ENCODE data around the gene KRT26.
"Not testable (repeated sequence)": the region's sequence is repeated elsewhere in the genome, so short reads cannot be mapped to it uniquely, and the experiment has no call there.

Gene KRT26

DNA sequence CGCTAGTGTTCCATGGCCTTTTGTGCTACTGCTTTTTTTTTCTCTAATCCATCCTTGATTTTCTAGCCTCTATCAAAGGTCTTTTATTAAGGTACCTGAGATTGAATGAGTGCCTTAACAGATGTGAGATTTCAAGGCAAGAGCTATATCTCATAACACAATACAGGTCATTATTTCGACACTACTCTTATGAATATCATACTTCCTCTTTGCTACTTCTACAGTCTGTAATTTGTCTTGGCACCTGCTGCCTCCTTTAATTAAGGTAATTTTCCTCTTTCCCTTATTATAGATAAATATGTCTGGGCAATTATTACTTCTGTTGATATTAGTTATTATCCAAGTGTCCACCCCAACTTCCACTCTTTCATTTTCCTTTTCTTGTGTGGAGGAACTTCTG lies 22.5 kb upstream of the KRT26 start:
- DNase-seq (ENCODE audit: low spot score): no peak

DNA sequence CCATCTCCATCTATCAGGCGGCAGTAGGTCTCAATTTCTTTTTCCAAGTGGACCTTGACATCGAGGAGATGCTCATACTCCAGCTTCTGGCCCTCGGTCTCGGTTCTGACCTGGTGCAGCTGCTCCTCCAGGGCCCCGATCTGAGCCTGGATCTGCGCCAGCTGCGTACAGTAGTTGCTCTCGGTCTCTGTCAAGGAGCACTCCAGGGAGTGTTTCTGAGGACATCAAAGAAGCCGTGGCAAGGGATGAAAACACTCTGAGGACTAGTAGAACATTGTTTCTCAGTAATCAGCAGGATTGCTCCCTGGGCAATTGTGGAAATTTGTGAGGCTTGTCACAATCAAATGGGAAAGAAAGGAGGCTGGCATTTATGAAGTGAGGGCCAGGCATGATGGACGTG lies 21.8 kb upstream of the KRT26 start:
- no peak for DNase-seq (ENCODE audit: low spot score)

DNA sequence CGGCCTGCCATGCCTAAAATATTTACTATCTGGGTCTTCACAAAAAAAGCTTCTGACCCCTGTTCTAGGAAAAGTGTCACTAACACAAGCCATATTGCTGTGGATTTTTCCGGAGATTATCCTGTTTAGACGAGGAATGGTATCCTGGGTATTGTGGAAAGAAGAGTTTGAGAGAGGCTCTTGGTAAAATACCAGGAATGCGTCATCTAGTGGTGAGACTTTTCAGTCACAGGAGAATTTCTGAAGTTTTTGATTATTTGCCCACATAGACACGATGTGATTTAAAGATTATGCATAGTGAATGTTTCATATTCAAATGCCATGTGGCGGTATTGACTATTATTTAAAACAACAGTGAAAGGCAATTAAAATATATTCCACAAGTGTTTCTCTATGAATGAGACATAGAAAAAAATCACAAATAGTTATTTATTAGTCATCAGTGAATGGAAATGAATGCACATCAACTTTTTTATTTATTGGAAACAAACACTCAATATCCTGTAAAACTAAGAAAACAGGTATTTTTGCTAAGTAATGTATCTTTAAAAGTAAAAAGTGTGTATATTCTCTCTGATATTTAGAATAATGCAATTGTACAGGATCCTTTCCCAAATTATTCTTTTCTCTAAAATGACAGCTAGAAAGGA lies 19.9 kb upstream of the KRT26 start:
- peak; percentile 52 for DNase-seq (ENCODE audit: low spot score)

DNA sequence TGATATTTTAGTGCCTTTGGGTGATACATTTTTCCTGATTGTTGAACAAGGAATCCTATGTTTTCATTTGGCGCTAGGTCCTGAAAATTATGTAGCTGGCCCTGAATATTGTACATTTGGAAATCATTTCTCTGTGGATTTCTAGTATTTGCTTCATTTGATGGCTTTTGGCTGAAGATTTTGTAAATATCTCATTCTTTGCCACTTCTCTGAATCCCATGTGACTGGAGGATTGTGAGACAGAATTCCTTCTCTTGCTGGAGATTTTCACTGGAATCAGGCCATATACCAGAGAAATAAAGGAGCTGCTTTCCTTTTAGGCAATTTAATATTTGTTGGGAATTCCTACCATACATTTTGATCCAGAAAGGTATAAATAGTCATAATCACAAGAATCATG lies 19.1 kb upstream of the KRT26 start:
- DNase-seq (ENCODE audit: low spot score): no peak

DNA sequence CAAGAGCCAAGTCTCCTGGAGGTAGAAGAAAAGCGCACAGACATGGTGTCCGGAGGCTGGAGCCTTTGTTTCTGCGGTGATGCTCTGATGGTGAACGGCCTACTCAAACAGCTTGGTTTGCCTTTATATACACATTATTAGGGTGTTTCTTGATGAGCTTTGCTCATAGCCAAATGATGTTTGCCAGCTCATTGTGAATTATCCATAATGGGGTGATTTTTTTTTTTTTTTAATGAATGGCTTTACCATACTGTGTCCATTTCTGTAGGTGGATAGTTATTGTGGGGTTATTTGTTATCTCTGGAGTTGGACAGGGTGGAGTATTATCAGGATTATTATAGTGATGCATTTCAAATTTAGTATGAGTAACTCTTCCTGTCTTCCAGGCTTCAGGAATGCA lies 10.4 kb upstream of the KRT26 start, which contains the start of gene KRT27:
TSS of gene KRT27 (minus strand) at position 101 of the 400 bp plus-strand sequence. CDS start at position 44, 57 bp downstream.
- no peak for DNase-seq (ENCODE audit: low spot score)

GRCh38 chr17:40779181-40779909 lies 7.3 kb upstream of the KRT26 start:
- DNase-seq (ENCODE audit: low spot score): no peak

- no peak for DNase-seq (ENCODE audit: low spot score)
Measured at GRCh38 chr17:40778461-40778860, 6.5 kb upstream of the KRT26 start.

GRCh38 chr17:40777971-40778370 lies 6.0 kb upstream of the KRT26 start:
- no peak for DNase-seq (ENCODE audit: low spot score)

DNA sequence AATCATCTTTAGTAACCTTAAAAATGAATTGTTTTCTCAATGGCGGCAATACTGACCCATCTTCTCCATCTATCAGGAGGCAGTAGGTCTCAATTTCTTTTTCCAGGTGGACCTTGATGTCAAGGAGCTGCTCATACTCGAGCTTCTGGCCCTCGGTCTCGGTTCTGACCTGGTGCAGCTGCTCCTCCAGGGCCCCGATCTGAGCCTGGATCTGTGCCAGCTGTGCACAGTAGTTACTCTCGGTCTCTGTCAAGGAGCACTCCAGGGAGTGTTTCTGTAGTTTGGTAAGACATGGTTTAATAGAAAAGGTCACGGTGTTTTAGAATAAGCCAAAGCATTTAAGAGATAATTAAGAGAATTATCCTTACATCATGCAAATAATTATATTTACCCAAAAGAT lies 5.5 kb upstream of the KRT26 start:
- DNase-seq (ENCODE audit: low spot score): no peak

DNA sequence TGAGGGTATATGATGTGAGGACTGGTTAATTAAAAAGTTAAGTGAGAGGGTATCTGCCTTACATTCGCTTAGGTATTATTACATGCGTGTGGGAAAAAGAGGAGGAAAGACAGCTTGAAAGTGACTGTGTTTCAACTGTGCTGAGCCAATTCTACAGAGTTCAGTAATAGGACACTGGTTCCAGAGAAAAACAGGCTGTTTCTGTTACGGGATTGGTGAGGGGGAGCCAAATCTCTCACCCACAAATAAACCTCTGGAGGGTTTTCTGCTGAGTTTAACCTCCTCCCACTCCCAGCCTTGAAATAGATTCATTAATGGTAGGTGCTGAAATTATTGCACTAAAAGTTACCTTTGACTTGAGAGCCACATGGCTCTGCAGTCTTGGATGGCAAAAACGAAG lies 3.9 kb upstream of the KRT26 start:
- no peak for DNase-seq (ENCODE audit: low spot score)

DNA sequence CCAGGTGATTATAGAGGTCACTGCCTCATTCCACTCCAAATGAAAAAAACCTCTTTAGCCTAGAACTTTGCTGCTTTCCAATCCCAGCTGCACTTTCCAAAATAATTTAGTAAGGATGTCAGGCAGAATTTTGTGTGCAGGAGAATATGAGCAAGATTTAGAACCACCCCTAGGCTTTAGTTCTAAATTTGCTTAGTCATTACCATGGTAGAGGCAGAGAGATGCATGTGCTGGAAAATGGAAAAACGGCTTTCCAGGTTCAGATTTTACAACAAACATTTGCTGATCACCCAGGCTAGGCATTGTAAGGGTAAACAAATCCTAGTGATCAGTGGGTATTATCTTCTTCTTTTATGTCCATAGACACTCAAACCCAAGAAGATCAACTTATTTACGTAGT lies 6.3 kb downstream of the KRT26 start:
- DNase-seq (ENCODE audit: low spot score): no peak

DNA sequence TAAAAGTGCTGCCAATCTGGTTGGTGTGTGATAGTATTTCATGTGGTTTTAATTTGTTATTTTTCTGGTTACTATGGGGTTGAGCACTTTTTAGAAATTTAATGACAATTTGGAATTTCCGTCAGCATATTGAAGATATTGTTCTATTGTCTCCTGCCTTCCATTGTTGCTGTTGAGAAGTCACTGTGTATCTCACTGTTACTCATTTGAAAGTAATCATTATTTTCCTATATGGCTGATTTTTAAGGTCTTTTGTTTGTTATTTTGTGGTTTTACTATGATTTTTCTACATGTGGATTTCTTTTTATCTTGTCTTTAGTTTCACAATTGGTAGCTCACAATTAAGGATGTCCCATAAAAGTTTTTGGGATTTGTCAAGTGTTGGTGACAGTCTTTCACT lies 8.2 kb downstream of the KRT26 start:
- no peak for DNase-seq (ENCODE audit: low spot score)

- no peak for DNase-seq (ENCODE audit: low spot score)
Measured at GRCh38 chr17:40760105-40761016, 11.6 kb downstream of the KRT26 start.

DNA sequence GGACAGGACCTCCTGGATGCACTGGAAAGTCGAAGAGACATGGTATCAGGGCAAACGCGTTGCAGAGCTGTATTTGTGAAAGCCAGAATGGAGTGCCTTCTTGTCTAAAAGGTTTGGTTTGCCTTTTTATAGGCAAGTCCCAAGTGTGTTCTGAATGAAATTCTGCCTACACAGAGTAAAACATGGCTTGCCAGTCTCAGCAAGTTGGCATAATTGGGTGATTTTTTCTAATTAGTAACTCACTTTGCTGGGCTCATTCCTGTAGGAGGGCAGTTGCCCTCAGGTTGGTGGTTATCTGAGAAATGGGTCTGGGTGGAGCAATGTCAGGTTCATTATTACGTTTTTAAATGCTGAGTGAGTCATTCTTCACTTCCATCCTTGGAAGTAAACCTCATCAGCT lies 16.8 kb downstream of the KRT26 start, which contains the start of gene KRT25:
TSS of gene KRT25 (minus strand) at position 101 of the 400 bp plus-strand sequence. CDS start at position 41, 60 bp downstream.
- DNase-seq (ENCODE audit: low spot score): no peak

- DNase-seq (ENCODE audit: low spot score): no peak
Measured at GRCh38 chr17:40753804-40754203, 18.2 kb downstream of the KRT26 start.

DNA sequence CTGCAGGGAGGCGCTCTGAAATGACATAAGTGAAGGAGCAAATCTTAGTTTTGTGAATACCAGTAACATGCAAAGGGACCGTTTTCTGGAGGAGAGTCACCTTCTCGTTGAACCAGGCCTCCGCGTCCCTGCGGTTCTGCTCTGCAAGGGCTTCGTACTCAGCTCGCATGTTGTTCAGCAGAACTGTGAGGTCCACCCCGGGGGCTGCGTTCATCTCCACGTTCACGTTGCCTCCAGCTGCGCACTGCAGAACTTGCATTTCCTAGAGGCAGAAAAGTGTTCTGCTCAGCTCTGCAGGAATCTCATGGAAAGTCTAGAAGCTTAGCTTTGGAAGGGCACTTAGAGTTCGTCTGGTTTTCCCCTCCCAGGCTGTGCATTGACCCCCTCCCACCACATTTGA lies 20.9 kb downstream of the KRT26 start:
- DNase-seq (ENCODE audit: low spot score): no peak

- no peak for DNase-seq (ENCODE audit: low spot score)
Measured at GRCh38 chr17:40750391-40750790, 21.6 kb downstream of the KRT26 start.

GRCh38 chr17:40748666-40749065 lies 23.3 kb downstream of the KRT26 start:
- DNase-seq (ENCODE audit: low spot score): not testable (repeated sequence)

DNA sequence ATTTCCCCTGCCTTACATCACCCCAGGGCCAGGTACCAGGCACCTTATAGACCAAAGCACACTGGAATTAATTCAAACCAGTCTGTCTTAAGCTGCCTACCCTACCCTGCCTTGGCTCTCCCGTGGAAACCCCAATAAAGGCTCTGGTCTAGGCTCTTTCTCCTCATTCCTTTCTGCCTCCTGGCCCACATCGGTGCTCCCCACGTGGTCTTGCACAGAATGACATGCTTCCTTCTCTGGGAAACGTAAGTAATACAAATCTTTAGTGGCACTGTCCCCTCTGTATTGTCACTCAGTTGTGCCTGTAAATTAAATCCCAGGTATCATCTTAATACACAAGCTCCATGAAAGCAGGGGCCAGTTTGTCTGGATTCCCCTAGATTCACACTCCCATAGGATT lies 33.4 kb downstream of the KRT26 start:
- DNase-seq (ENCODE audit: low spot score): no peak

DNA sequence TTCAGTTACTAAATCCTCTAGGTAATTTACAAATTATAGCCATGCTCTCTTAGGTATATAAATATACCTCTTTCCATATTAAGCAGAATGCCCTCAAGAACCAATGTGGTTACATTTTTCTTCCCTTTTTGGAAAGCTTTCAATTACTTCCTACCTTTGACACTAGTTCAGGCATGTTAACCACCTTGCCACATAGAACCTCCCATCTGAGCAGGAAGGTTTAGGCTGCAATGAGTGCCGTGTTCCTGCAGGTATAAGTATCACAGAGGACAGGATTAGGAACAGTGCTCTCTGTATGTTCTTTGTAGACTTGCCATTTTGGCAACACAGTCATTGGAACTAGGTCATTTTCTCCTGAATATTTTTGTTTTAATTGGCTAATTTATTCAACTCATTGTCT lies 37.0 kb downstream of the KRT26 start:
- DNase-seq (ENCODE audit: low spot score): no peak

DNA sequence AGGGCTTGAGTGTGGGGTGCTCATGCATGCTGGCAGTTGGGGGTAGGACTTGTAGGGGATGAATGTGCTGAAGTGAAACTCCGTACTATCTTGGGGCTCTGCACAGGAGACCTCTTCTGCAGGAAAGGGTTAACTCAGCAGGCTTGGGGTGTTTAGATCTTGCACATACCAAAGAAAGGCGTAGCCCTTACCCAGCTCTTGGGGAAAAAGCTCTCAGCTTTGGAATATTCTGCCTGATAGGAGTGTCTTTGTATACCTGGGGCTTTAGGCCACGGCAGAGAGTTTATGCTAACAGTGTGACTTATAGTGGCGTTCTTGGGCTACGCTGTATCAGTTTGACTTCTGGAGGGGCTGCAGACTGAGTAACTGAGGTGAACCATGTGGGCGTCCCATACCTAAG lies 38.0 kb downstream of the KRT26 start:
- no peak for DNase-seq (ENCODE audit: low spot score)

DNA sequence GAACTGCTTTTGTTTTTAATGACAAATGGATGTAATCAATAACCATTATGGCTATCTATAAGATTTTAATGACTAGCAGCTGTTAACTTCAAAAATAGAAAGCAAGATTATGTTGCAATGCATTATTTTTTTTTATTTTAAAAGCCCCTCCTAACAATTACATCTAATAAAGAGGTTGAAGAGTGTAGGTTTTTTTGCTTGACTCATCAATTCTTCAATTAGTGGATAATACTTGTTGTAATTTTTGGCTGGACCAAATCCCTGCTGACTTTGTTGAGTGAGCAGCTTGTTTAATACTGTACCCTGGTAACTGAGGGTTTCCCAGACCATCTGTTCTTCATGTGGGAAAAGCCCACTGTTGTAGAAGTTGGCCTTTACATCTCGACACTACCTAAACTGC lies 41.0 kb downstream of the KRT26 start:
- no peak for DNase-seq (ENCODE audit: low spot score)

Data from AG08395 (cell line).